GM10248 (cell line): ENCODE measurements around the gene RGP1.
A peak's percentile ranks its signal among the peaks of the same experiment; 100 is the strongest.

Source experiments
- CTCF ChIA-PET: fragments of 300-600 bp; sonication (Branson Sonifier 250); formaldehyde crosslinking; extraction: SDS; loops from one replicate; lab custom pipeline; 2021; ENCODE audit warnings: antibody characterized with exemption; lab: Yijun Ruan, JAX
- POLR2A ChIA-PET: fragments of 350-650 bp; sonication (Branson Sonifier 250); formaldehyde crosslinking; extraction: SDS; loops from one replicate; lab custom pipeline; 2020; ENCODE audit warnings: antibody characterized with exemption; lab: Yijun Ruan, JAX
- DNase-seq: peaks from one replicate; pipeline ENCODE4 v3.0.0; 2012; ENCODE audit errors: extremely low spot score
- CTCF ChIP-seq: IDR thresholded peaks from 2 replicates; pipeline ENCODE4 v1.5.1; 2012; ENCODE audit warnings: mild to moderate bottlenecking, low read depth; ENCODE audit errors: extremely low read depth, missing control alignments, control extremely low read depth

The RGP1 gene

DNA sequence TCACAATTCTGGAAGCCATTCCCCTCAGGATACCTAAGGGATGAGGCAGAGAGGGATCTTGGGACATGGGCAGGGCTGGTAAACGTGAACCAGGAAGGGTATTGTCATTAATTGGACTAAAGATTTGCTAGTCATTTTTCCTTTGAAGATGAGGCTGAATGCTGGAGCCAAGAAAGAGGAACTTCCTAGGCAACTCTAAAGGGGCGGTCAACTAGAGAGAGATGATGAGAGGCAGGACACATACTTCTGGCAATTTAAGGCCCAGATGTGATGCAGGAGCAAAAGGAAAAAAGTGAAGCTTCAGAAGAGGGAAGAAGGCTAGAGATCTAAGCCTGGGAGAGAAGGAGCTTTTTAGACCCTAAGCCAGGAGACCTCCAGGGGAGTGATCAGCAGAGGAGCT lies 5.6 kb upstream of the RGP1 start:
- POLR2A ChIA-PET = no interaction called here
- CTCF ChIA-PET = interaction anchor here (1.0 to 13.3 kb wide), 7 partner anchors 7 to 139 kb away, joined by 3 to 134 read pairs (median 5); partner anchors contain the start of genes CREB3 and TLN1
- no peak for TF ChIP-seq CTCF
- DNase-seq = no peak

DNA sequence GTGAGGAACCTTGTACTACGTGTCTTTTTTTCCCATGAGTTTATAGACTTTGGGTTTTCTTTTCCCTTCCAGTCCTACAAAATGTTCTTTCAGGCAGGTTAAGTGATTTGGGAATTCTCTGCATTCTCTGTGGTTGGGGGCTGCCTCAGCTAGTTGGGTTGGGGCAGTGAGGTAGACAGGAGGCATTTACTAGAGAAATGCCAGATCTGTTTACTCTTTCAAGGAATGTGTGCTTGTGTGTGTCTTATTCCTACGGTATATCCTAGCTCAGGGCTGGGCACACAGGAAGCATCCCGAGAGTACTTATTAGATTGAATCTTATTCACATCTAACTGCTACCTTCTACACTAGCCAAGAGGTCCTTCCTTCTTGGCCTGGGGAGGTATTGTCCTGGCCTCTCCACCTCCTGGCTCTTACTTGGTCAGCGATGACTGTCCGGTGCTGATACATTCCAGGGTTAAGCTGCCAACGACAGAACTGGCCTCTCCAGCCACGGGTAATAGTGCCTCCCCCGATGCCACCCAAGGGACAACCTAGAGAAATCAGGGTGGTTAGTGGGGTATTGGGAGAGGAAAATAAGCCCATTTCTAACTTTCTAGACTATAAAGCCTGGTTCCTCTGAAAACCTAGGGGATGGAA lies 5.1 kb upstream of the RGP1 start:
- POLR2A ChIA-PET = no interaction called here
- DNase-seq = no peak
- TF ChIP-seq CTCF = no peak
- CTCF ChIA-PET = interaction anchor here (1.2 to 13.3 kb wide), 6 partner anchors 7 to 139 kb away, joined by 3 to 134 read pairs (median 14); partner anchors contain the start of genes CREB3 and TLN1

DNA sequence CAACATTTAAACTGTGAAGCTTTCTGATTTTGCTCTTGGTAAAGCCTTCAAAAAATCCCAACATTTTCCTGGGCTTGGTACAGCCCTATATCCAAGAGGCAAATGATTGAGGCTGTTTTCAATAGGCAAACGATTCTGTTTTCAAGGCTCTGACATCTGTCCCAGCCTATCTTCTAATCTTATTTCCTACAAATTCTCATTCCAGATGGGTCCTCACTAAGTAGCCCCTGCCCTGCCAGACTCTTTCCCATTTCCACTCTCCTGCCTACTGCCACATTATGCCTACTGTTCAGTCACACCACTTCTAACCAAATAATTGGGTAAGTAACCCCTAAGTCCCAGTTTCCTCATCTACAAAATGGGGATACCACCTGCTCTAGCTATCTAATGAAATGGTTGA lies 3.5 kb upstream of the RGP1 start:
- no peak for TF ChIP-seq CTCF
- CTCF ChIA-PET = interaction anchor here (1.7 to 13.3 kb wide), 4 partner anchors 9 to 142 kb away, joined by 3 to 134 read pairs (median 76); partner anchors contain the start of genes CREB3 and TLN1
- POLR2A ChIA-PET = interaction anchor here (0.8 to 1.1 kb wide), 2 partner anchors 15 to 18 kb away, joined by 3 to 4 read pairs; no protein-coding TSS in a partner anchor
- DNase-seq = no peak

DNA sequence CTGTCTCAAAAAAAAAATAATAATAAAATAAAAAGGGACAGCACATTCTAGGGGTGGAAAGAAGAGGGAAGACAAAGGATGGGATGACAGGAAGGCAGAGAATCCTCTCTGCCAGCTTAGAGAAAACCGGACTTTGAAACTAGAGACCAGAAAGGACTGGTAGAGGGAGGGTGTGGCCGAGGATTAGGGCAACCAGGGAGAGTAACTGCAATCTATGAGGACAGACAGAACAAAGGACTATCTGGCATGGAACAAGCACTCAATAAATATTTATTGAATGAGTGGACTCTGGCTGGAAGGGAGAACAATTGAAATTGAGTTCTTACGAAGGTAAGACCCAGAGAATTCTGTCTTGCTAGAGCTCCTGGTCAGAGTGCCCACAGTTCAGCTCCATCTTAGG lies 2.5 kb upstream of the RGP1 start:
- no peak for DNase-seq
- CTCF ChIA-PET = interaction anchor here (1.7 to 13.3 kb wide), 4 partner anchors 10 to 143 kb away, joined by 3 to 134 read pairs (median 76); partner anchors contain the start of genes CREB3 and TLN1
- no peak for TF ChIP-seq CTCF
- POLR2A ChIA-PET = no interaction called here

DNA sequence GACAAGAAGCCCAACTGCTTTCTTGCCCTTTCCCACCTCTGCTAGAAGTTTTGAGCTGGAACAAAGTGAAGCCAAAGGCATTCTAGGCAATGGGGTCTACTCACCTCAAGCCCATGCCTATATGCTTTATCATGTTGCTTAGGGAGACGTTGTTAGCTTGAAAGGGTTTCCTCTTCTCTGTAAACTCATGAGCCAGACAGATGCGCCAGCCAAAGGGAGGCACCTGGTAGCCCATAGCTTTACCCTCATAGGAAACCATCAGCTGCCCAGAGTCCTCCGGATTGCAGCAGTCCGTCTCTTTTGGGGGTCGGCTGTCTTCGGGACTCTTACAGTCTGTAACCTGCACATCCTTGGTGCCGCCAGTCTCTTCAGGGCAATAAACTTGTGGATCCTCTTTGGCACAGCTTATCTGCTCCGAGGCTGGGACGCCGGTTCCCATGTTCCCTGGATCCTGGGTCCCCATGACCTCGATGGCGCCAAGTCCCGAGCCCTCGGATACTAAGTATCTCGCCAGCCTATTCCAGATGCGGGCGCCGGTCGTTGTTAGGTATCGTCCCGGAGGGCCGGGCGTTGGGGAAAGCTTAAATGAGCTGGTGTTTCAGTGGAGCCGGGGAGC lies 737 bp upstream of the RGP1 start:
- ChIA-PET CTCF (interaction anchor here (0.8 to 13.3 kb wide), 17 partner anchors 8 to 144 kb away, joined by 3 to 134 read pairs (median 4); partner anchors contain the start of genes CREB3, HINT2, TESK1 and TLN1), POLR2A (interaction anchor here (1.4 to 3.1 kb wide), 4 partner anchors 9 to 19 kb away, joined by 3 to 20 read pairs (median 6); partner anchors contain the start of genes CREB3 and TLN1)
- TF ChIP-seq CTCF = no peak
- no peak for DNase-seq

DNA sequence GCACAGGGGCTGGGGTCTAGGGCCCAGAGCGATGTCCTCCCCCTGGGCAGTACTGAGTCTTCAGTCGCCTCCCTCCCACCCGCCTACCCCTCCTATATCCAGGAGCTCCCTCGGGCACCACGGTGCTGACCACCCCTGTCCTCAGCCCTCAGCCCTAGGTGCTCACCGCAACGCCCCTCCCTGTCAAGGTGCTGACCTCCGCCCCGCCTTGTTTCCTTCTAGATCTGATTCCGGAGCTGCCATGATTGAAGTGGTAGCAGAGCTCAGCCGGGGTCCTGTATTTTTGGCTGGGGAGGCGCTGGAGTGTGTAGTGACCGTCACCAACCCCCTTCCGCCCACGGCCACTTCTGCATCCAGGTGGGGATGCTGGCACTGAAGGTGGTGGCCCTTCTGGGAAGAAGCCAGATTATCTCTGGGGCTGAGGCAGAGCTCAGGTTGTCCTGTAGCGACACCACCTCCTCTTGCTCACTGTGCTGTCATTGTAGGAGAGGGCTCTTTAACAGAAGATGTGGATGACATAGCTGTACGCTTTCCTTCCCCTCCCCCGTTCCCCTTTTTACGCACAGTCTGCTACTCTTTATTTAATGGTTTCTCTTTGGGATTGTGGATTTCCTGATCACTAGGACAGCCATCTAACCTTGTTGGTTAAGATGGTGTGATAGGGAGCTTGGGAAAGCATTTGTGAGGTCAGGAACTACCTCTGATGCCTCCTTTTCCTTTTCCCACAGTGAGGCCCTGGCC lies 598 bp downstream of the RGP1 start:
- peak; percentile 50 for DNase-seq

More for the DNA sequence above, 598 bp downstream of the RGP1 start:
- ChIA-PET POLR2A (interaction anchor here (1.6 to 3.1 kb wide), 2 partner anchors 18 to 21 kb away, joined by 4 to 20 read pairs; partner anchors contain the start of genes CREB3 and TLN1), CTCF (interaction anchor here (0.8 to 13.3 kb wide), 11 partner anchors 8 to 145 kb away, joined by 3 to 134 read pairs (median 4); partner anchors contain the start of genes CCDC107, CREB3, HINT2 and RMRP)
- peak; percentile 14 for TF ChIP-seq CTCF
